Karpas-422 (cell line): ENCODE results near the gene ARHGAP19. TPM values are rescaled to one million over a fixed set of nuclear protein-coding genes. Genes with fewer than 3 reads are reported as not detected.

ENCODE experiments used
- DNase-seq: peaks from one replicate; pipeline ENCODE4 v3.0.0-alpha.2; 2015
- H2AFZ ChIP-seq: fragments of 200-600 bp; sonication (generic); 2 replicates; pipeline ENCODE4 v1.6.1; 2014; ENCODE audit warnings: antibody characterized with exemption, low read length, mixed read lengths
- H3K27ac ChIP-seq: fragments of 200-600 bp; sonication (generic); 2 replicates; pipeline ENCODE4 v1.5.1; 2014; ENCODE audit warnings: mild to moderate bottlenecking, low read length, moderate library complexity
- H3K27me3 ChIP-seq: fragments of 200-600 bp; sonication (generic); 2 replicates; pipeline ENCODE4 v1.6.1; 2014; ENCODE audit warnings: low read length, mixed read lengths
- H3K36me3 ChIP-seq: fragments of 200-600 bp; sonication (generic); 2 replicates; pipeline ENCODE4 v1.6.1; 2014; ENCODE audit warnings: low read length, mixed read lengths; ENCODE audit not compliant: insufficient read depth
- H3K4me1 ChIP-seq: fragments of 200-600 bp; sonication (generic); 2 replicates; pipeline ENCODE4 v1.6.1; 2014; ENCODE audit warnings: mild to moderate bottlenecking, low read length, mixed read lengths
- H3K4me2 ChIP-seq: fragments of 200-600 bp; sonication (generic); 2 replicates; pipeline ENCODE4 v1.6.1; 2014; ENCODE audit warnings: low read length, low read depth, mild to moderate bottlenecking; ENCODE audit not compliant: poor library complexity, severe bottlenecking
- H3K4me3 ChIP-seq: fragments of 200-600 bp; sonication (generic); 2 replicates; pipeline ENCODE4 v1.5.1; 2014; ENCODE audit warnings: mild to moderate bottlenecking, antibody characterized with exemption, low read length, mixed read lengths
- H3K79me2 ChIP-seq: fragments of 200-600 bp; sonication (generic); 2 replicates; pipeline ENCODE4 v1.6.1; 2014; ENCODE audit warnings: mild to moderate bottlenecking, low read length, mixed read lengths
- H3K9ac ChIP-seq: fragments of 200-600 bp; sonication (generic); 2 replicates; pipeline ENCODE4 v1.6.0; 2014; ENCODE audit warnings: low read length
- H3K9me2 ChIP-seq: fragments of 200-600 bp; sonication (generic), shearing (Covaris generic); replicated peaks from 2 replicates; pipeline ENCODE4 v1.6.0; 2014; ENCODE audit warnings: mild to moderate bottlenecking, low read length, moderate library complexity; ENCODE audit not compliant: insufficient read depth
- H3K9me3 ChIP-seq: fragments of 300-700, 200-600 bp; sonication (generic); 2 replicates; pipeline ENCODE4 v1.6.1; 2014; ENCODE audit warnings: low read length, mixed read lengths
- H4K20me1 ChIP-seq: fragments of 200-600 bp; sonication (generic); 2 replicates; pipeline ENCODE4 v1.6.1; 2014; ENCODE audit warnings: mild to moderate bottlenecking, antibody characterized with exemption, low read length, low read depth; ENCODE audit not compliant: insufficient read depth
- total RNA-seq: library from RNA; depleted of rRNA; stranded (reverse); fragments of >200 nt; shearing (Covaris generic); gene quantifications from 2 replicates; pipeline ENCODE4 v1.2.3, GENCODE V29; 2014; ENCODE audit warnings: low replicate concordance

ARHGAP19 gene
- total RNA-seq, 1 experiment from 2014 or later, result 10.4 TPM

- H3K36me3 ChIP-seq, result no peaks in the 10 kb centered on the region
- H2AFZ ChIP-seq, result peak within 1 kb of the TSS; percentile 62; the same call in 1 of the 2 replicates
- H3K4me2 ChIP-seq, result peak within 1 kb of the TSS; percentile 77
- H3K27ac ChIP-seq, result no peak within 1 kb of the TSS
- DNase-seq, result peak; percentile 83
- 0 out of 2 replicates have a peak, but pooled peaks cover 3% of the 10 kb centered on the region for H4K20me1 ChIP-seq
- peak within 1 kb of the TSS; percentile 77 for H3K9ac ChIP-seq
- H3K27me3 ChIP-seq, result no peaks in the 10 kb centered on the region
- H3K4me3 ChIP-seq, result peak within 1 kb of the TSS; percentile 69
- no peaks in the 10 kb centered on the region for H3K79me2 ChIP-seq
- no peaks in the 10 kb centered on the region for H3K9me3 ChIP-seq
- peaks cover 13% of the 10 kb centered on the region for H3K4me1 ChIP-seq
- no peaks in the 10 kb centered on the region for H3K9me2 ChIP-seq
Measured at GRCh38 chr10:97318772-97319651, 26.6 kb upstream of the ARHGAP19 start, which contains the start of gene FRAT1. Gene FRAT1, plus strand, starts transcription at chr10:97319271. Its CDS starts 183 bp downstream, at chr10:97319454.

GRCh38 chr10:97314671-97315070 is 22.2 kb upstream of the ARHGAP19 start:
- Histone ChIP-seq H3K79me2 (no peaks in the 10 kb centered on the region), H3K36me3 (no peaks in the 10 kb centered on the region), H3K4me3 (no peak overlapping the region), H3K27ac (no peak overlapping the region), H3K27me3 (no peaks in the 10 kb centered on the region), H4K20me1 (no peaks in the 10 kb centered on the region), H3K4me1 (peaks cover 3% of the 10 kb centered on the region; the same call in 1 of the 2 replicates), H3K9me2 (no peaks in the 10 kb centered on the region), H2AFZ (no peak overlapping the region), H3K4me2 (no peak overlapping the region), H3K9ac (no peak overlapping the region), H3K9me3 (no peaks in the 10 kb centered on the region)
- no peak for DNase-seq

GRCh38 chr10:97312897-97313296 is 20.5 kb upstream of the ARHGAP19 start:
- Histone ChIP-seq H3K9ac (no peak overlapping the region), H4K20me1 (no peaks in the 10 kb centered on the region), H3K36me3 (no peaks in the 10 kb centered on the region), H2AFZ (no peak overlapping the region), H3K4me3 (no peak overlapping the region), H3K27ac (no peak overlapping the region), H3K9me2 (no peaks in the 10 kb centered on the region), H3K9me3 (no peaks in the 10 kb centered on the region), H3K79me2 (no peaks in the 10 kb centered on the region), H3K4me1 (no peaks in the 10 kb centered on the region), H3K27me3 (no peaks in the 10 kb centered on the region), H3K4me2 (no peak overlapping the region)
- DNase-seq, result no peak

GRCh38 chr10:97311111-97311626 is 18.7 kb upstream of the ARHGAP19 start:
- H3K4me2 ChIP-seq, result no peak overlapping the region
- no peaks in the 10 kb centered on the region for H3K36me3 ChIP-seq
- no peak overlapping the region for H3K4me3 ChIP-seq
- H3K9me3 ChIP-seq, result no peaks in the 10 kb centered on the region
- DNase-seq, result no peak
- no peaks in the 10 kb centered on the region for H3K4me1 ChIP-seq
- no peaks in the 10 kb centered on the region for H3K27me3 ChIP-seq
- H3K9me2 ChIP-seq, result no peaks in the 10 kb centered on the region
- H3K27ac ChIP-seq, result no peak overlapping the region
- no peaks in the 10 kb centered on the region for H3K79me2 ChIP-seq
- no peaks in the 10 kb centered on the region for H4K20me1 ChIP-seq
- no peak overlapping the region for H2AFZ ChIP-seq
- no peak overlapping the region for H3K9ac ChIP-seq

GRCh38 chr10:97307866-97308780 is 15.7 kb upstream of the ARHGAP19 start:
- no peaks in the 10 kb centered on the region for H3K79me2 ChIP-seq
- H3K36me3 ChIP-seq, result no peaks in the 10 kb centered on the region
- H3K4me3 ChIP-seq, result no peak overlapping the region
- no peaks in the 10 kb centered on the region for H3K4me1 ChIP-seq
- H3K9me3 ChIP-seq, result no peaks in the 10 kb centered on the region
- H3K27me3 ChIP-seq, result no peaks in the 10 kb centered on the region
- H3K4me2 ChIP-seq, result no peak overlapping the region
- no peak overlapping the region for H2AFZ ChIP-seq
- no peaks in the 10 kb centered on the region for H3K9me2 ChIP-seq
- H4K20me1 ChIP-seq, result no peaks in the 10 kb centered on the region
- H3K27ac ChIP-seq, result no peak overlapping the region
- no peak overlapping the region for H3K9ac ChIP-seq
- DNase-seq, result no peak

- no peaks in the 10 kb centered on the region for H3K9me3 ChIP-seq
- no peaks in the 10 kb centered on the region for H3K79me2 ChIP-seq
- no peak overlapping the region for H3K4me2 ChIP-seq
- no peak overlapping the region for H3K9ac ChIP-seq
- H2AFZ ChIP-seq, result no peak overlapping the region
- no peaks in the 10 kb centered on the region for H3K9me2 ChIP-seq
- DNase-seq, result no peak
- H3K4me1 ChIP-seq, result no peaks in the 10 kb centered on the region
- no peak overlapping the region for H3K27ac ChIP-seq
- no peaks in the 10 kb centered on the region for H4K20me1 ChIP-seq
- H3K27me3 ChIP-seq, result no peaks in the 10 kb centered on the region
- no peak overlapping the region for H3K4me3 ChIP-seq
- no peaks in the 10 kb centered on the region for H3K36me3 ChIP-seq
Measured at GRCh38 chr10:97307441-97307840, 15.0 kb upstream of the ARHGAP19 start.

- Histone ChIP-seq H2AFZ (no peak overlapping the region), H3K4me2 (no peak overlapping the region), H3K36me3 (no peaks in the 10 kb centered on the region), H3K9ac (no peak overlapping the region), H3K4me3 (no peak overlapping the region), H3K9me3 (no peaks in the 10 kb centered on the region), H3K27ac (no peak overlapping the region), H3K9me2 (no peaks in the 10 kb centered on the region), H3K27me3 (no peaks in the 10 kb centered on the region), H3K4me1 (no peaks in the 10 kb centered on the region), H3K79me2 (no peaks in the 10 kb centered on the region), H4K20me1 (no peaks in the 10 kb centered on the region)
- no peak for DNase-seq
Measured at GRCh38 chr10:97302088-97302791, 9.8 kb upstream of the ARHGAP19 start.
